HepG2 (cell line): ENCODE measurements around the gene SLC50A1. TPM values are rescaled to one million over a fixed set of nuclear protein-coding genes. Genes with fewer than 3 reads are reported as not detected.

Source experiments
- BCL6 ChIP-seq: IDR thresholded peaks from 2 replicates; pipeline ENCODE4 v1.6.1; 2016; ENCODE audit warnings: missing genetic modification reagents, missing compliant biosample characterization
- FOXA1 ChIP-seq, 2 experiments: fragments of 450-650 bp in 1 of 2; sonication (generic) in 1 of 2; formaldehyde crosslinking in 1 of 2; IDR thresholded peaks; 2 replicates each; pipeline versions ENCODE4 v1.4.0 to v1.6.1; 2016 to 2020; ENCODE audit warnings: missing genetic modification reagents in 1 of 2
- GATA4 ChIP-seq: sonication (generic); IDR thresholded peaks from 2 replicates; pipeline ENCODE4 v1.6.1; 2016; ENCODE audit warnings: antibody characterized with exemption, low read depth, borderline replicate concordance
- NAIF1 ChIP-seq: sonication (generic); formaldehyde crosslinking; IDR thresholded peaks from 2 replicates; pipeline ENCODE4 v1.5.0; 2020; ENCODE audit warnings: mild to moderate bottlenecking, missing genetic modification reagents, borderline replicate concordance
- RARA ChIP-seq: IDR thresholded peaks from 2 replicates; pipeline ENCODE4 v1.6.1; 2016; ENCODE audit warnings: missing genetic modification reagents, missing compliant biosample characterization
- ZFY ChIP-seq: sonication (generic); formaldehyde crosslinking; IDR thresholded peaks from 2 replicates; pipeline ENCODE4 v1.4.0; 2020; ENCODE audit warnings: missing genetic modification reagents
- polyA plus RNA-seq, 8 experiments: library from polyadenylated mRNA; depleted of rRNA in 3 of 8; stranded (reverse) in 7 of 8; unstranded in 1 of 8; fragments of >200 nt; fragmentation: Illumina TruSeq in 4 of 8; extraction: Trizol in 4 of 8; gene quantifications; 2 replicates each; pipeline versions ENCODE4 v1.2.1 to v1.2.3, GENCODE V29; 2011 to 2016; ENCODE audit warnings: low read depth in 4 of 8, missing spikeins in 1 of 8, mixed read lengths in 1 of 8; ENCODE audit not compliant: insufficient read depth in 1 of 8
- total RNA-seq, 5 experiments: library from RNA; depleted of rRNA; stranded (reverse); fragments of >200 nt; fragmentation: Illumina TruSeq; extraction: Trizol; gene quantifications; 2 replicates each; pipeline ENCODE4 v1.2.3, GENCODE V29; 2016; ENCODE audit warnings: low read depth in 1 of 5
- TF ChIP-seq, protein P1 (sequence below): sonication (generic); formaldehyde crosslinking; IDR thresholded peaks from 2 replicates; pipeline ENCODE4 v1.5.1; 2020; ENCODE audit warnings: mild to moderate bottlenecking, missing genetic modification reagents, moderate library complexity
- TF ChIP-seq, protein P2 (sequence below): sonication (generic); formaldehyde crosslinking; IDR thresholded peaks from 2 replicates; pipeline ENCODE4 v1.8.0; 2022; ENCODE audit warnings: missing genetic modification reagents, mild to moderate bottlenecking, borderline replicate concordance
- TF ChIP-seq, protein P3 (sequence below): sonication (generic); formaldehyde crosslinking; IDR thresholded peaks from 2 replicates; pipeline ENCODE4 v1.9.0; 2022; ENCODE audit warnings: missing genetic modification reagents, mild to moderate bottlenecking, borderline replicate concordance
- TF ChIP-seq, protein P4 (sequence below): IDR thresholded peaks from 2 replicates; pipeline ENCODE4 v1.6.1; 2016; ENCODE audit warnings: low read depth
- TF ChIP-seq, protein P5 (sequence below): sonication (generic); formaldehyde crosslinking; IDR thresholded peaks from 2 replicates; pipeline ENCODE4 v1.5.1; 2020; ENCODE audit warnings: mild to moderate bottlenecking, missing genetic modification reagents, moderate library complexity

SLC50A1 gene
- total and polyA plus RNA-seq, 2 of the 13 experiments (the other 11 are each of a cell fraction or from before 2014, with no cell fraction given) = 22.5 to 46.8 TPM

DNA sequence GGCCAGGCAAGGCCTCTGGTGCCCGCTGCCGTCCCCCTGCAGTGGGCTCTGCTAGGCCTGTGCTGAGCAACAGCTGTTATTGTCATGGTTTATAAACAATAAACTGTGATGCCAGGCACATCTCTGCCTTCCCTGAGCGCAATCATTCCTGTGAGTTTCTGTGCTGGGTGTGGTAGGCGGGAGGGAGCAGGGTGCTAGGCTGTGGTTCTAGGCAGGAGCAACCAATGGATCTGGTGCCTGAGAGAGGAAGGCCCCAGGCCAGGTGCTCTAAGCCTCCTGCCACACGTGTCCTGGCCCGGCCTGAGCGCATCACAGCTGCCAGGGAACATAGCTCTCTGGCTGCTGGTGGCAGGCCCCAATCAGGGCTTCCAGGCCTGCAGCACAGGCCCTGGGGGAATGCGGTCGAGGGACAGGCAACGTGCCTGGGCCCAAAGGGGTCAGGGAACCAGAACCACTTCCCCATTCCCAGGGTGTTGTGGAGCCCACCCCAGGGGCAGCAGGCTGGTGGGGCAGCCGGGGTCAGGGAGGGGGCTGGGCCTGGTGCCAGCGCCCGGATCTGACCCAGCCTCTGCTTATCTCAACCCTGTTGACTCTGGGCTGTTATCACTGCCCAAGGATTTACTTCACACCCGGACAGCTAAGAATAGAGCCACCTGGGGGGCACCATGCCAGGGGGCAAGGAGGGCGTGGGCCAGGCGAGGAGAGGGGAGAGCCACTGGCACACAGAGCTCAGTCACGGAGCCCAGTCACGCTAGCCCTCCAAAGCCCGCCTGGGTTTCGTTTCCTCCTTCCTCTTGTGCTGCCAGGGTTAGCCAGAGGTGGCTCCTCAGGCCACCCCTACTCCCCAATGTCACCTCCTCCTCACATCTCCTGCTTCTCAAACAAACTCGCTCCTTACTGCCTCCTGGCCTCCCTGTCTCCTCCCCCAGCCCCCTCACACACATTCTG, 49.5 kb downstream of the SLC50A1 start (continued):
- TF ChIP-seq FOXA1 (IDR thresholded peaks at IDR 0.05) (no peak), FOXA1 (CRISPR knock-in tag; IDR thresholded peaks at IDR 0.05) (peak; percentile 42; the same call in 1 of the 2 replicates), BCL6 (CRISPR knock-in tag) (0 out of 2 replicates have a peak, but pooled peaks have one; percentile 24), GATA4 (0 out of 2 replicates have a peak, but pooled peaks have one; percentile 22), RARA (peak; percentile 60), NAIF1 (no peak), ZFY (CRISPR knock-in tag) (no peak)
- TF ChIP-seq, protein P1, sequence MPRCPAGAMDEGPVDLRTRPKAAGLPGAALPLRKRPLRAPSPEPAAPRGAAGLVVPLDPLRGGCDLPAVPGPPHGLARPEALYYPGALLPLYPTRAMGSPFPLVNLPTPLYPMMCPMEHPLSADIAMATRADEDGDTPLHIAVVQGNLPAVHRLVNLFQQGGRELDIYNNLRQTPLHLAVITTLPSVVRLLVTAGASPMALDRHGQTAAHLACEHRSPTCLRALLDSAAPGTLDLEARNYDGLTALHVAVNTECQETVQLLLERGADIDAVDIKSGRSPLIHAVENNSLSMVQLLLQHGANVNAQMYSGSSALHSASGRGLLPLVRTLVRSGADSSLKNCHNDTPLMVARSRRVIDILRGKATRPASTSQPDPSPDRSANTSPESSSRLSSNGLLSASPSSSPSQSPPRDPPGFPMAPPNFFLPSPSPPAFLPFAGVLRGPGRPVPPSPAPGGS (CRISPR knock-in tag) = no peak
- TF ChIP-seq, protein P2, sequence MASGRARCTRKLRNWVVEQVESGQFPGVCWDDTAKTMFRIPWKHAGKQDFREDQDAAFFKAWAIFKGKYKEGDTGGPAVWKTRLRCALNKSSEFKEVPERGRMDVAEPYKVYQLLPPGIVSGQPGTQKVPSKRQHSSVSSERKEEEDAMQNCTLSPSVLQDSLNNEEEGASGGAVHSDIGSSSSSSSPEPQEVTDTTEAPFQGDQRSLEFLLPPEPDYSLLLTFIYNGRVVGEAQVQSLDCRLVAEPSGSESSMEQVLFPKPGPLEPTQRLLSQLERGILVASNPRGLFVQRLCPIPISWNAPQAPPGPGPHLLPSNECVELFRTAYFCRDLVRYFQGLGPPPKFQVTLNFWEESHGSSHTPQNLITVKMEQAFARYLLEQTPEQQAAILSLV = no peak
- TF ChIP-seq, protein P3, sequence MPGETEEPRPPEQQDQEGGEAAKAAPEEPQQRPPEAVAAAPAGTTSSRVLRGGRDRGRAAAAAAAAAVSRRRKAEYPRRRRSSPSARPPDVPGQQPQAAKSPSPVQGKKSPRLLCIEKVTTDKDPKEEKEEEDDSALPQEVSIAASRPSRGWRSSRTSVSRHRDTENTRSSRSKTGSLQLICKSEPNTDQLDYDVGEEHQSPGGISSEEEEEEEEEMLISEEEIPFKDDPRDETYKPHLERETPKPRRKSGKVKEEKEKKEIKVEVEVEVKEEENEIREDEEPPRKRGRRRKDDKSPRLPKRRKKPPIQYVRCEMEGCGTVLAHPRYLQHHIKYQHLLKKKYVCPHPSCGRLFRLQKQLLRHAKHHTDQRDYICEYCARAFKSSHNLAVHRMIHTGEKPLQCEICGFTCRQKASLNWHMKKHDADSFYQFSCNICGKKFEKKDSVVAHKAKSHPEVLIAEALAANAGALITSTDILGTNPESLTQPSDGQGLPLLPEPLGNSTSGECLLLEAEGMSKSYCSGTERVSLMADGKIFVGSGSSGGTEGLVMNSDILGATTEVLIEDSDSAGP = 0 out of 2 replicates have a peak, but pooled peaks have one; percentile 15
- TF ChIP-seq, protein P4, sequence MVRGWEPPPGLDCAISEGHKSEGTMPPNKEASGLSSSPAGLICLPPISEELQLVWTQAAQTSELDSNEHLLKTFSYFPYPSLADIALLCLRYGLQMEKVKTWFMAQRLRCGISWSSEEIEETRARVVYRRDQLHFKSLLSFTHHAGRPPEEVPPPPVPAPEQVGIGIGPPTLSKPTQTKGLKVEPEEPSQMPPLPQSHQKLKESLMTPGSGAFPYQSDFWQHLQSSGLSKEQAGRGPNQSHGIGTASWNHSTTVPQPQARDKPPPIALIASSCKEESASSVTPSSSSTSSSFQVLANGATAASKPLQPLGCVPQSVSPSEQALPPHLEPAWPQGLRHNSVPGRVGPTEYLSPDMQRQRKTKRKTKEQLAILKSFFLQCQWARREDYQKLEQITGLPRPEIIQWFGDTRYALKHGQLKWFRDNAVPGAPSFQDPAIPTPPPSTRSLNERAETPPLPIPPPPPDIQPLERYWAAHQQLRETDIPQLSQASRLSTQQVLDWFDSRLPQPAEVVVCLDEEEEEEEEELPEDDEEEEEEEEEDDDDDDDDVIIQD (CRISPR knock-in tag) = no peak
- TF ChIP-seq, protein P5, sequence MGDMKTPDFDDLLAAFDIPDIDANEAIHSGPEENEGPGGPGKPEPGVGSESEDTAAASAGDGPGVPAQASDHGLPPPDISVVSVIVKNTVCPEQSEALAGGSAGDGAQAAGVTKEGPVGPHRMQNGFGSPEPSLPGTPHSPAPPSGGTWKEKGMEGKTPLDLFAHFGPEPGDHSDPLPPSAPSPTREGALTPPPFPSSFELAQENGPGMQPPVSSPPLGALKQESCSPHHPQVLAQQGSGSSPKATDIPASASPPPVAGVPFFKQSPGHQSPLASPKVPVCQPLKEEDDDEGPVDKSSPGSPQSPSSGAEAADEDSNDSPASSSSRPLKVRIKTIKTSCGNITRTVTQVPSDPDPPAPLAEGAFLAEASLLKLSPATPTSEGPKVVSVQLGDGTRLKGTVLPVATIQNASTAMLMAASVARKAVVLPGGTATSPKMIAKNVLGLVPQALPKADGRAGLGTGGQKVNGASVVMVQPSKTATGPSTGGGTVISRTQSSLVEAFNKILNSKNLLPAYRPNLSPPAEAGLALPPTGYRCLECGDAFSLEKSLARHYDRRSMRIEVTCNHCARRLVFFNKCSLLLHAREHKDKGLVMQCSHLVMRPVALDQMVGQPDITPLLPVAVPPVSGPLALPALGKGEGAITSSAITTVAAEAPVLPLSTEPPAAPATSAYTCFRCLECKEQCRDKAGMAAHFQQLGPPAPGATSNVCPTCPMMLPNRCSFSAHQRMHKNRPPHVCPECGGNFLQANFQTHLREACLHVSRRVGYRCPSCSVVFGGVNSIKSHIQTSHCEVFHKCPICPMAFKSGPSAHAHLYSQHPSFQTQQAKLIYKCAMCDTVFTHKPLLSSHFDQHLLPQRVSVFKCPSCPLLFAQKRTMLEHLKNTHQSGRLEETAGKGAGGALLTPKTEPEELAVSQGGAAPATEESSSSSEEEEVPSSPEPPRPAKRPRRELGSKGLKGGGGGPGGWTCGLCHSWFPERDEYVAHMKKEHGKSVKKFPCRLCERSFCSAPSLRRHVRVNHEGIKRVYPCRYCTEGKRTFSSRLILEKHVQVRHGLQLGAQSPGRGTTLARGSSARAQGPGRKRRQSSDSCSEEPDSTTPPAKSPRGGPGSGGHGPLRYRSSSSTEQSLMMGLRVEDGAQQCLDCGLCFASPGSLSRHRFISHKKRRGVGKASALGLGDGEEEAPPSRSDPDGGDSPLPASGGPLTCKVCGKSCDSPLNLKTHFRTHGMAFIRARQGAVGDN = peak; percentile 21; the same call in 1 of the 2 replicates
